SK-N-SH treated with all-trans-retinoic acid at 6 μM for 48 hours (cell line): Measurements from ENCODE around the gene FARS2.

Experiments
- BACH2 ChIP-seq: fragments of 250-450 bp; sonication (Bioruptor Pico); IDR thresholded peaks from 2 replicates; pipeline ENCODE4 v1.9.0; 2021; ENCODE audit warnings: mild to moderate bottlenecking, borderline replicate concordance
- ISL1 ChIP-seq: fragments of 250-450 bp; sonication (Bioruptor Pico); IDR thresholded peaks from 2 replicates; pipeline ENCODE4 v2.1.2; 2022; ENCODE audit warnings: mild to moderate bottlenecking, moderate library complexity
- OSR1 ChIP-seq: fragments of 250-450 bp; sonication (Bioruptor Pico); IDR thresholded peaks from 2 replicates; pipeline ENCODE4 v1.8.0; 2022; ENCODE audit warnings: moderate library complexity, mild to moderate bottlenecking, inconsistent platforms
- PATZ1 ChIP-seq: fragments of 250-450 bp; sonication (Bioruptor Pico); IDR thresholded peaks from 2 replicates; pipeline ENCODE4 v1.8.0; 2020; ENCODE audit warnings: mild to moderate bottlenecking, moderate library complexity, borderline replicate concordance
- POU6F1 ChIP-seq: fragments of 250-450 bp; sonication (Bioruptor Pico); IDR thresholded peaks from 2 replicates; pipeline ENCODE4 v1.8.0; 2021; ENCODE audit warnings: low read depth, mild to moderate bottlenecking, moderate library complexity, borderline replicate concordance
- RARB ChIP-seq: fragments of 250-450 bp; sonication (Bioruptor Pico); IDR thresholded peaks from 2 replicates; pipeline ENCODE4 v1.8.0; 2021; ENCODE audit warnings: mild to moderate bottlenecking, moderate library complexity
- ZC3H10 ChIP-seq: fragments of 250-450 bp; sonication (Bioruptor Pico); IDR thresholded peaks from 2 replicates; pipeline ENCODE4 v1.5.1; 2021; ENCODE audit warnings: mild to moderate bottlenecking, moderate library complexity
- ZFP30 ChIP-seq: fragments of 450-650 bp; formaldehyde crosslinking; IDR thresholded peaks from 2 replicates; pipeline ENCODE4 v1.5.0; 2022; ENCODE audit warnings: mild to moderate bottlenecking, moderate library complexity
- ZNF8 ChIP-seq: fragments of 450-650 bp; formaldehyde crosslinking; IDR thresholded peaks from 2 replicates; pipeline ENCODE4 v1.5.0; 2020; ENCODE audit warnings: mild to moderate bottlenecking, moderate library complexity

- TF ChIP-seq PATZ1 (CRISPR knock-in tag) (no peak), OSR1 (no peak), BACH2 (CRISPR knock-in tag) (no peak), RARB (CRISPR knock-in tag) (no peak), POU6F1 (no peak), ISL1 (no peak), ZC3H10 (CRISPR knock-in tag) (no peak), ZNF8 (CRISPR knock-in tag) (no peak), ZFP30 (CRISPR knock-in tag) (no peak)
Observed at GRCh38 chr6:5493806-5494205, 232.5 kb downstream of the FARS2 start.
